Fibroblast of villous mesenchyme (primary cell): ENCODE data around the gene L3HYPDH. TPM values are rescaled to one million over a fixed set of nuclear protein-coding genes. Genes with fewer than 3 reads are reported as not detected.

Experiments
- DNase-seq: peaks from one replicate; pipeline ENCODE4 v3.0.0-alpha.2; 2010; ENCODE audit warnings: low read depth
- H3K4me3 ChIP-seq: 2 replicates; pipeline ENCODE4 v1.5.1; 2011; ENCODE audit warnings: low read depth, mild to moderate bottlenecking, low read length
- total RNA-seq: library from RNA; depleted of rRNA; stranded (reverse); fragments of >200 nt; gene quantifications from 2 replicates; pipeline ENCODE4 v1.2.3, GENCODE V29; 2012
- TF ChIP-seq, protein P1 (sequence below): IDR thresholded peaks from 2 replicates; pipeline ENCODE4 v1.5.1; 2012; ENCODE audit warnings: low read depth, mild to moderate bottlenecking, low read length; ENCODE audit not compliant: insufficient read depth

The L3HYPDH gene
- total RNA-seq, 1 donor, result 80.3 TPM

DNA sequence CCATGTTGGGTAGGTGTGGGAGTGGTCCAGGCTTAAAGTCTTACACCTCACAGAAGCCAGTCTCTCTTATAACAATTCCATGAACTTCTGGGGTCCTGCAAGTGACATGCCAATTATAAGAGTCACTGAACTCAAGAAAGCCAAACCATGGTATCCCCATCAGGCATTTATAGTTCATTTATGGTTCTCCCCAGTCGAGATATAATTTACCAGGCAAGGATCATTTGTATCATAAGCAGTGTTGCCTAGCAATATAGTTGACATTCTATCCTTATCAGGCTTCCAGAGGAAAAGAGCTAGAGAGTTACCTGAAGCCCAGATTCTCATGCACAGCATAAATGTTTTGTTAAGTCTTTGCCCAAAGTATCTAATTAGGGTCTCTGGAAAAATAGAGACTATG, 8.2 kb upstream of the L3HYPDH start:
- TF ChIP-seq, protein P1, sequence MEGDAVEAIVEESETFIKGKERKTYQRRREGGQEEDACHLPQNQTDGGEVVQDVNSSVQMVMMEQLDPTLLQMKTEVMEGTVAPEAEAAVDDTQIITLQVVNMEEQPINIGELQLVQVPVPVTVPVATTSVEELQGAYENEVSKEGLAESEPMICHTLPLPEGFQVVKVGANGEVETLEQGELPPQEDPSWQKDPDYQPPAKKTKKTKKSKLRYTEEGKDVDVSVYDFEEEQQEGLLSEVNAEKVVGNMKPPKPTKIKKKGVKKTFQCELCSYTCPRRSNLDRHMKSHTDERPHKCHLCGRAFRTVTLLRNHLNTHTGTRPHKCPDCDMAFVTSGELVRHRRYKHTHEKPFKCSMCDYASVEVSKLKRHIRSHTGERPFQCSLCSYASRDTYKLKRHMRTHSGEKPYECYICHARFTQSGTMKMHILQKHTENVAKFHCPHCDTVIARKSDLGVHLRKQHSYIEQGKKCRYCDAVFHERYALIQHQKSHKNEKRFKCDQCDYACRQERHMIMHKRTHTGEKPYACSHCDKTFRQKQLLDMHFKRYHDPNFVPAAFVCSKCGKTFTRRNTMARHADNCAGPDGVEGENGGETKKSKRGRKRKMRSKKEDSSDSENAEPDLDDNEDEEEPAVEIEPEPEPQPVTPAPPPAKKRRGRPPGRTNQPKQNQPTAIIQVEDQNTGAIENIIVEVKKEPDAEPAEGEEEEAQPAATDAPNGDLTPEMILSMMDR, result no peak
- DNase-seq, result no peak
- no peak overlapping the region for H3K4me3 ChIP-seq

DNA sequence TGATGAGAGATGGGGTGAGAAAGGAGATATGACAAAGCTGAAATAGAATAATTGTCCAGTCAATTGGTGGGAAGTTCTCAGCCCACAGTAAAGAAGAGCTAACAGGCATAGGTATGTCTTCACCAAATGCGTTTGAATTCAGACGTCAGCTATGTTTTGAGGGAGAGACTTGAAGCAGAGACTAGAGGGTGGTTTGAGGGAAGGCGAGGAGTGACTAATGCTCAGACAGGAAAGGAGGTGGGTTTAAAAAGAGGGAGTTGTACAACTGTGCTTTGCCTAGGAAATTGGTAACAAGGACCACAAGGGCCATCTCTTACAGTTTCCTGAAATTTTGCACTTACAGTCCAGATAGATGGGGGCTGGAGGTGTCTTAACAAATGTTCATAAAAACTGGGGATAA, 6.5 kb upstream of the L3HYPDH start:
- no peak for DNase-seq
- TF ChIP-seq, protein P1, result no peak
- H3K4me3 ChIP-seq, result no peak overlapping the region

DNA sequence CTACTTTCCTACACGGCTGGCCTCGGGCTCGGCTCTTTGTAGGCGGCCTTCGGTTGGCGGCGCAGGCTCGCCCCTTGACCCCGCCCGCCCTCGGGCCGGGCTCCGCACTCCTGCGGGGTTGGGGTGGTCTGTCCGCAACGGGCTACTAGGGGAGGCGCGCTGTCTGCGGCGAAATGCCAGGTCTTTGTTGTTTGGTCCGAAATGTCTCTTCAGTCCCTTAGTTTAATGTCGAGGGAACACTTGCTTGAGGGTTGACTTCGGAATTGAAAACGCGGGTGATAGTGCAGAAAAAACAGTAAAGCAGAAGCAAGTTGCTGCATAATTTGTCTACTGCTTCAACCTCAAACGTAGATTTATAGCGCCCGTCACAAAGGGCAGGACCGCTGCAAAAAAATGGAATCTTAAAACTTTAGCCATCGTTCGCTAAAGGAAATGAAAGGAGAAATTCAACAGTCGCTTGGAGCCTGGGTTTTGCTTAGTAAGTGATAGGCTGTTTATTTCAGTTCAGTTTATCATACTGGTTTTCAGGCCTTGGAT, 499 bp upstream of the L3HYPDH start:
- peak; percentile 55 for DNase-seq
- TF ChIP-seq, protein P1, result no peak

DNA sequence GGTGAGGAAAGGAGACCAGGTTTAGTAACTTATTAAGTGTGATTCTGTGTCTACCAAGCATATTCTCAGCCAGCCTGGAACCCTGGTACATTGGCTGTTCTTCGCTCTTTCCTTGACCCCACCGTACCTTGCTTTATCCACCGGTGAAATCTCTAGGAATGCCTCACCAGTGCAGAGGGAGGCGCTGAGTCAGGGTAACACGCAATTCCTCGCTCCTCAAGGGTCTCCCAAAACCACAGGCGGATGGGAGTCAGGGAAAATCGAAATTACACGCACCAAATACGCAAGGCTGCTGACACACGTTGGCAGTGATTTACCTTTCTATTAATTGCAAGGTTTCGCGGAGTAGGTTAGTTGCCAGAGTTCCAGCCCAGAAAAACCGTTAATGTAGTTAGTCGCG, 845 bp downstream of the L3HYPDH start:
- TF ChIP-seq, protein P1, result no peak
- DNase-seq, result peak; percentile 57
- peak overlapping the region; percentile 94 for H3K4me3 ChIP-seq

More for the DNA sequence above, 499 bp upstream of the L3HYPDH start:
- peak overlapping the region; percentile 94 for H3K4me3 ChIP-seq

DNA sequence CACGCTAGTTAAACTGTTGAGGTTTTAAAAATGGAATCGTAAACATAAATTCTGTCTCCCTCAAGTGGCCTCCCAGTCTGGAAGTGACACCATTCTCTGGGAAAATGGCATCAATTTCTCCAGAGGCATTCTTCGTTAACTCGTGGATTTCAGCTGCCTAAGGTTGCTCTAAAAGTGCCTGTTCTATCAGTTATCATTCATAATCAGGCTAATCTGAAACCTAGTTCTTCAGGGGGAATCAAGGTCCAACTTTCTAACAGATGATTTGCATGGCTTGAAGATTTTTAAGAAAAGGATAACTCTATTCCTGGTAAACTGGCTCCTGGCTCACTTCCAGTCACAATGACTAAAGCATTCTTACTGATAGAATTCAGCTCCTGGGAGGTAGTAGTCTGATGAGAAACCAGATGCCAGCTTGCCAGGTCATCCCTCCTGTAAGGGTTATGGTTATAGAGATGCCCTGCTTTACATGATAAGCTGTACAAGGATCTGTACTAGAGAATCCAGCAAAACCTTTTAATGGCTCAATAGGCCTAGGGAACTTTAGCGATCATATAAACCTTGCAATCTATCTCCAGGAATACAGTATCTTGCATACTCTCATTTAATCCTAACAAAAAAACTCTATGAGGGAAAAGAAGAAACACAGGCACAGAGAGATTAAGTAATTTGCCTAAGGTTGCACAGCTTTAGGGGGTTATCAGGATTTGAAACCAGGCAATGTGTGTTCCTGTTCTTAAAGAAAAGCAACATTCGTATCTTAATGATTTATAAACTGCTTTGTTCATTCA, 1.5 kb downstream of the L3HYPDH start:
- TF ChIP-seq, protein P1, result no peak
- DNase-seq, result peak; percentile 80
- H3K4me3 ChIP-seq, result peak overlapping the region; percentile 94

DNA sequence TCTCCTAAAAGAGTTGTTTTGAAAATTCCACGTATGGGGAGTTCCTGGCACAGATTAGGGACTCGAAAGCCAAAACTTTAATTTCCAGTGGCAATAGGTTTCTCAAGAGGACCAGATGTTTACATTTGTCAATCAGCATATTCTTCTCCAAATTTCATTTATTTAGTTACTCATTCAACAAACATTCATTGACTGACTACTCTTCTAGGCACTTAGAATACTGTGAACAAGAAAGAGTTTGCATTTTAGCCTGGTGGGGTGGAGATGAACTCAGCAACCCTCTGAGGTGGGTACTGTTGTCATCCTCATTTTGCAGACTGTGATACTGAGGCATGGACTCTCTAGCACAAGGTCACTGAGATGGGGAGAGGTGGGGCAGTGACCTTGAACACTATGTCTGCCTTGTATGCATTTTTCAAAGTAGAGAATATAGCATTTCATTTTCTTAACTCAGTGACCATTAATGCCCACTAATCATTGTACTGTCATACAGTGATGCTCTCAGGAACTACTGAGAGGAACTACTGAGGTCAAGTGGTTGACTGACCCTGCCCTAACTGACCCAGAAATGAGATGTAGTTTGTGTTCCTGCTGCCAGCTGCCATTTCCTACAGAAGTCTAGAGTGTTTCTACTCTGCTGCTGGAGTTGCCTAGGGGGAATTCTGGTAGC, 2.2 kb downstream of the L3HYPDH start:
- peak; percentile 65 for DNase-seq
- TF ChIP-seq, protein P1, result no peak

More for the DNA sequence above, 2.2 kb downstream of the L3HYPDH start:
- H3K4me3 ChIP-seq, result peak overlapping the region; percentile 94
